ENCODE measurements around the gene SERPINB8. TPM values are rescaled to one million over a fixed set of nuclear protein-coding genes. Genes with fewer than 3 reads are reported as not detected.

Gene SERPINB8
- total RNA-seq, result 3.3 and 4.3 TPM in 2 replicates

GRCh38 chr18:63969942-63970808 is at the start of gene SERPINB8:
SERPINB8 (plus strand) TSS chr18:63970081; CDS start chr18:63978309, 8,228 bp downstream.

GRCh38 chr18:63949068-63949737 is 20.7 kb upstream of the SERPINB8 start, which contains the start of gene HMSD:
HMSD (plus strand) TSS chr18:63949301; CDS start chr18:63953456, 4,155 bp downstream.

Other genes starting within 250 kb of the SERPINB8 start
- 0.68 TPM in 1 of 2 replicates, not detected in the other for gene SERPINB7, start 194.7 kb upstream of the SERPINB8 start, total RNA-seq
- gene SERPINB2, start 82.4 kb upstream of the SERPINB8 start, total RNA-seq, result 0.47 and 2.2 TPM in 2 replicates
- gene SERPINB10, start 62.1 kb upstream of the SERPINB8 start, total RNA-seq, result 5.4 TPM in 1 of 2 replicates, not detected in the other
- gene HMSD, start 20.8 kb upstream of the SERPINB8 start, total RNA-seq, result not detected in 2 replicates
- not detected in 2 replicates for gene LINC00305, start 179.0 kb downstream of the SERPINB8 start, total RNA-seq

Data from pericardium fibroblast (primary cell).